HL-60 (cell line): Measurements from ENCODE around the gene CCDC87.

Experiments used
- CTCF ChIP-seq: IDR thresholded peaks from one replicate; pipeline ENCODE4 v1.5.1; 2011; ENCODE audit warnings: low read length, control low read depth, inconsistent platforms; ENCODE audit not compliant: insufficient read depth
- POLR2AphosphoS5 ChIP-seq: IDR thresholded peaks from 2 replicates; pipeline ENCODE4 v1.6.1; 2012; ENCODE audit warnings: low read depth
- TF ChIP-seq, protein P1 (sequence below): IDR thresholded peaks from 2 replicates; pipeline ENCODE4 v1.6.1; 2012; ENCODE audit warnings: low read depth; ENCODE audit not compliant: insufficient replicate concordance

- TF ChIP-seq CTCF, result no peak
- TF ChIP-seq, protein P1, sequence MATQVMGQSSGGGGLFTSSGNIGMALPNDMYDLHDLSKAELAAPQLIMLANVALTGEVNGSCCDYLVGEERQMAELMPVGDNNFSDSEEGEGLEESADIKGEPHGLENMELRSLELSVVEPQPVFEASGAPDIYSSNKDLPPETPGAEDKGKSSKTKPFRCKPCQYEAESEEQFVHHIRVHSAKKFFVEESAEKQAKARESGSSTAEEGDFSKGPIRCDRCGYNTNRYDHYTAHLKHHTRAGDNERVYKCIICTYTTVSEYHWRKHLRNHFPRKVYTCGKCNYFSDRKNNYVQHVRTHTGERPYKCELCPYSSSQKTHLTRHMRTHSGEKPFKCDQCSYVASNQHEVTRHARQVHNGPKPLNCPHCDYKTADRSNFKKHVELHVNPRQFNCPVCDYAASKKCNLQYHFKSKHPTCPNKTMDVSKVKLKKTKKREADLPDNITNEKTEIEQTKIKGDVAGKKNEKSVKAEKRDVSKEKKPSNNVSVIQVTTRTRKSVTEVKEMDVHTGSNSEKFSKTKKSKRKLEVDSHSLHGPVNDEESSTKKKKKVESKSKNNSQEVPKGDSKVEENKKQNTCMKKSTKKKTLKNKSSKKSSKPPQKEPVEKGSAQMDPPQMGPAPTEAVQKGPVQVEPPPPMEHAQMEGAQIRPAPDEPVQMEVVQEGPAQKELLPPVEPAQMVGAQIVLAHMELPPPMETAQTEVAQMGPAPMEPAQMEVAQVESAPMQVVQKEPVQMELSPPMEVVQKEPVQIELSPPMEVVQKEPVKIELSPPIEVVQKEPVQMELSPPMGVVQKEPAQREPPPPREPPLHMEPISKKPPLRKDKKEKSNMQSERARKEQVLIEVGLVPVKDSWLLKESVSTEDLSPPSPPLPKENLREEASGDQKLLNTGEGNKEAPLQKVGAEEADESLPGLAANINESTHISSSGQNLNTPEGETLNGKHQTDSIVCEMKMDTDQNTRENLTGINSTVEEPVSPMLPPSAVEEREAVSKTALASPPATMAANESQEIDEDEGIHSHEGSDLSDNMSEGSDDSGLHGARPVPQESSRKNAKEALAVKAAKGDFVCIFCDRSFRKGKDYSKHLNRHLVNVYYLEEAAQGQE, result no peak
- TF ChIP-seq POLR2AphosphoS5, result no peak
These were observed 46.4 kb upstream of the CCDC87 start for GRCh38 chr11:66639066-66639813.
